ENCODE results near the gene C10orf143.

GRCh38 chr10:130014263-130015074 lies 96.2 kb downstream of the C10orf143 start:
- no peak for TF ChIP-seq CTCF (IDR thresholded peaks at IDR 0.05; ENCODE audit: insufficient read depth, low read length, poor library complexity, severe bottlenecking)
- no peak for TF ChIP-seq EZH2phosphoT487 (conservative IDR thresholded peaks at IDR 0.05; ENCODE audit: low read length)
